ENCODE measurements around the gene UBE2O.

DNA sequence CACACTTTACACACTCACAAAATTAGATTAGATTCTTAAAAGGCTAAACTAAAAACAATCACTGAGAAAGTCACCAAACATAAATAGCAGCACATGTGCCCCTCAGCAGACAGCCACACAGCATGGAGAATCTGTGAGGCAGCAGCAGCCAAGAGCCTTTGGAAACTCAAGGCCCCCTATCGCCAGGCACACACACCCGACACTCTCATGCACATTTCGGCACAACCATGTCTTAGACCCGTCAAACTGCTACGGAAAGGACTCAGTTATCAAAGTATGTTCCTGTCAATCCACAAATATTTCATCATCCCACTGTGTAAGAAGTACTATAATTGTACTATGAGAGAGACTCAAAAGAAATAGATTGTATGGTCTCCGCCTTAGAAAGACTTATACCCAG, 20.9 kb downstream of the UBE2O start:
- TF ChIP-seq, protein P1, sequence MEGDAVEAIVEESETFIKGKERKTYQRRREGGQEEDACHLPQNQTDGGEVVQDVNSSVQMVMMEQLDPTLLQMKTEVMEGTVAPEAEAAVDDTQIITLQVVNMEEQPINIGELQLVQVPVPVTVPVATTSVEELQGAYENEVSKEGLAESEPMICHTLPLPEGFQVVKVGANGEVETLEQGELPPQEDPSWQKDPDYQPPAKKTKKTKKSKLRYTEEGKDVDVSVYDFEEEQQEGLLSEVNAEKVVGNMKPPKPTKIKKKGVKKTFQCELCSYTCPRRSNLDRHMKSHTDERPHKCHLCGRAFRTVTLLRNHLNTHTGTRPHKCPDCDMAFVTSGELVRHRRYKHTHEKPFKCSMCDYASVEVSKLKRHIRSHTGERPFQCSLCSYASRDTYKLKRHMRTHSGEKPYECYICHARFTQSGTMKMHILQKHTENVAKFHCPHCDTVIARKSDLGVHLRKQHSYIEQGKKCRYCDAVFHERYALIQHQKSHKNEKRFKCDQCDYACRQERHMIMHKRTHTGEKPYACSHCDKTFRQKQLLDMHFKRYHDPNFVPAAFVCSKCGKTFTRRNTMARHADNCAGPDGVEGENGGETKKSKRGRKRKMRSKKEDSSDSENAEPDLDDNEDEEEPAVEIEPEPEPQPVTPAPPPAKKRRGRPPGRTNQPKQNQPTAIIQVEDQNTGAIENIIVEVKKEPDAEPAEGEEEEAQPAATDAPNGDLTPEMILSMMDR (IDR thresholded peaks at IDR 0.05; ENCODE audit: insufficient read depth, low read length) = no peak
- TF ChIP-seq POLR2AphosphoS5 (IDR thresholded peaks at IDR 0.05; ENCODE audit: low read depth) (no peak), SPI1 (IDR thresholded peaks at IDR 0.05; ENCODE audit: borderline replicate concordance, low read depth) (no peak)
- TF ChIP-seq, protein P2, sequence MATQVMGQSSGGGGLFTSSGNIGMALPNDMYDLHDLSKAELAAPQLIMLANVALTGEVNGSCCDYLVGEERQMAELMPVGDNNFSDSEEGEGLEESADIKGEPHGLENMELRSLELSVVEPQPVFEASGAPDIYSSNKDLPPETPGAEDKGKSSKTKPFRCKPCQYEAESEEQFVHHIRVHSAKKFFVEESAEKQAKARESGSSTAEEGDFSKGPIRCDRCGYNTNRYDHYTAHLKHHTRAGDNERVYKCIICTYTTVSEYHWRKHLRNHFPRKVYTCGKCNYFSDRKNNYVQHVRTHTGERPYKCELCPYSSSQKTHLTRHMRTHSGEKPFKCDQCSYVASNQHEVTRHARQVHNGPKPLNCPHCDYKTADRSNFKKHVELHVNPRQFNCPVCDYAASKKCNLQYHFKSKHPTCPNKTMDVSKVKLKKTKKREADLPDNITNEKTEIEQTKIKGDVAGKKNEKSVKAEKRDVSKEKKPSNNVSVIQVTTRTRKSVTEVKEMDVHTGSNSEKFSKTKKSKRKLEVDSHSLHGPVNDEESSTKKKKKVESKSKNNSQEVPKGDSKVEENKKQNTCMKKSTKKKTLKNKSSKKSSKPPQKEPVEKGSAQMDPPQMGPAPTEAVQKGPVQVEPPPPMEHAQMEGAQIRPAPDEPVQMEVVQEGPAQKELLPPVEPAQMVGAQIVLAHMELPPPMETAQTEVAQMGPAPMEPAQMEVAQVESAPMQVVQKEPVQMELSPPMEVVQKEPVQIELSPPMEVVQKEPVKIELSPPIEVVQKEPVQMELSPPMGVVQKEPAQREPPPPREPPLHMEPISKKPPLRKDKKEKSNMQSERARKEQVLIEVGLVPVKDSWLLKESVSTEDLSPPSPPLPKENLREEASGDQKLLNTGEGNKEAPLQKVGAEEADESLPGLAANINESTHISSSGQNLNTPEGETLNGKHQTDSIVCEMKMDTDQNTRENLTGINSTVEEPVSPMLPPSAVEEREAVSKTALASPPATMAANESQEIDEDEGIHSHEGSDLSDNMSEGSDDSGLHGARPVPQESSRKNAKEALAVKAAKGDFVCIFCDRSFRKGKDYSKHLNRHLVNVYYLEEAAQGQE (IDR thresholded peaks at IDR 0.05; ENCODE audit: insufficient replicate concordance, low read depth) = no peak

Measured in HL-60 (cell line).